Large intestine (tissue), 3 donors: ENCODE measurements around the gene SLX4IP. TPM values are rescaled to one million over a fixed set of nuclear protein-coding genes. Genes with fewer than 3 reads are reported as not detected.
A peak's percentile ranks its signal among the peaks of the same experiment; 100 is the strongest.

Source experiments
- DNase-seq, 2 donors: peaks; one replicate each; pipeline versions ENCODE4 v3.0.0 to v3.0.0-alpha.2; 2013
- H3K27ac ChIP-seq: one replicate; pipeline ENCODE4 v1.5.1; 2013; ENCODE audit warnings: low read length
- H3K27me3 ChIP-seq: 2 replicates; pipeline ENCODE4 v1.6.1; 2013; ENCODE audit warnings: low read length; ENCODE audit not compliant: control insufficient read depth, insufficient read depth
- H3K36me3 ChIP-seq: 2 replicates; pipeline ENCODE4 v1.6.1; 2013; ENCODE audit warnings: low read length; ENCODE audit not compliant: control insufficient read depth, insufficient read depth
- H3K4me1 ChIP-seq: one replicate; pipeline ENCODE4 v1.6.1; 2013; ENCODE audit warnings: low read length; ENCODE audit not compliant: control insufficient read depth, insufficient read depth
- H3K4me3 ChIP-seq: one replicate; pipeline ENCODE4 v1.5.1; 2013; ENCODE audit warnings: low read length
- H3K9me3 ChIP-seq: one replicate; pipeline ENCODE4 v1.6.1; 2013; ENCODE audit warnings: mild to moderate bottlenecking, low read depth, low read length, moderate library complexity; ENCODE audit not compliant: control insufficient read depth
- WGBS: methylation state at CpG from one replicate; pipeline ENCODE4 v1.1.5; 2013; ENCODE audit warnings: low lambda C conversion rate; ENCODE audit not compliant: insufficient coverage; 5-methylcytosine and 5-hydroxymethylcytosine counted together
- polyA plus RNA-seq: library from polyadenylated mRNA; unstranded; fragments of 120-200 nt; gene quantifications from one replicate; pipeline ENCODE4 v1.2.1, GENCODE V29; 2013

Gene SLX4IP
- polyA plus RNA-seq, 1 donor = 7.2 TPM

GRCh38 chr20:10429443-10429981, 5.6 kb upstream of the SLX4IP start:
- Histone ChIP-seq H3K27me3 (no peaks in the 10 kb centered on the region), H3K9me3 (no peaks in the 10 kb centered on the region), H3K27ac (peak overlapping the region; percentile 24), H3K4me3 (no peak overlapping the region), H3K36me3 (peaks cover 3% of the 10 kb centered on the region), H3K4me1 (peaks cover 5% of the 10 kb centered on the region)
- WGBS = 17% methylated on average over 1 of the region's 5 CpGs
- peak; percentile 76 to 91 for DNase-seq

GRCh38 chr20:10430000-10430466, 5.1 kb upstream of the SLX4IP start:
- Histone ChIP-seq H3K27ac (peak overlapping the region; percentile 24), H3K9me3 (no peaks in the 10 kb centered on the region), H3K4me1 (peaks cover 5% of the 10 kb centered on the region), H3K27me3 (no peaks in the 10 kb centered on the region), H3K36me3 (peaks cover 3% of the 10 kb centered on the region), H3K4me3 (no peak overlapping the region)
- DNase-seq = no peak

- H3K9me3 ChIP-seq = no peaks in the 10 kb centered on the region
- H3K4me3 ChIP-seq = no peak overlapping the region
- WGBS = 100% methylated on average over 1 of the region's 5 CpGs
- peaks cover 3% of the 10 kb centered on the region for H3K36me3 ChIP-seq
- no peak overlapping the region for H3K27ac ChIP-seq
- H3K27me3 ChIP-seq = no peaks in the 10 kb centered on the region
- H3K4me1 ChIP-seq = peaks cover 5% of the 10 kb centered on the region
- DNase-seq = no peak
Measured at GRCh38 chr20:10430704-10431103, 4.4 kb upstream of the SLX4IP start.

GRCh38 chr20:10432079-10432478, 3.0 kb upstream of the SLX4IP start:
- peaks cover 5% of the 10 kb centered on the region for H3K4me1 ChIP-seq

GRCh38 chr20:10433014-10433622, 2.0 kb upstream of the SLX4IP start:
- peak overlapping the region; percentile 77 for H3K27ac ChIP-seq
- no peaks in the 10 kb centered on the region for H3K36me3 ChIP-seq
- H3K4me3 ChIP-seq = peak overlapping the region; percentile 81
- no peaks in the 10 kb centered on the region for H3K27me3 ChIP-seq
- peaks cover 5% of the 10 kb centered on the region for H3K4me1 ChIP-seq
- no peaks in the 10 kb centered on the region for H3K9me3 ChIP-seq
- peak in 1 of 2 donors; percentile 11 for DNase-seq
- WGBS = 100% methylated on average over 2 of the region's 30 CpGs

More at GRCh38 chr20:10432079-10432478, 3.0 kb upstream of the SLX4IP start:
- no CpG with 5 or more reads among the region's 1 CpG for WGBS
- no peaks in the 10 kb centered on the region for H3K36me3 ChIP-seq
- H3K27ac ChIP-seq = no peak overlapping the region
- H3K9me3 ChIP-seq = no peaks in the 10 kb centered on the region
- H3K27me3 ChIP-seq = no peaks in the 10 kb centered on the region
- no peak for DNase-seq
- no peak overlapping the region for H3K4me3 ChIP-seq

GRCh38 chr20:10433623-10434466, 1.3 kb upstream of the SLX4IP start, which contains the start of gene MKKS:
TSS of gene MKKS (minus strand) at chr20:10434222. CDS start at chr20:10413514, 20,708 bp downstream.
- Histone ChIP-seq H3K4me3 (peak within 1 kb of the TSS; percentile 81), H3K4me1 (peaks cover 4% of the 10 kb centered on the region)
- WGBS = 0% methylated on average over 6 of the region's 73 CpGs

GRCh38 chr20:10434467-10434831, 656 bp upstream of the SLX4IP start:
- 0% methylated on average over 1 of the region's 17 CpGs for WGBS
- Histone ChIP-seq H3K36me3 (no peaks in the 10 kb centered on the region), H3K27me3 (no peaks in the 10 kb centered on the region), H3K9me3 (no peaks in the 10 kb centered on the region), H3K4me3 (peak overlapping the region; percentile 81), H3K4me1 (no peaks in the 10 kb centered on the region), H3K27ac (peak overlapping the region; percentile 77)
- DNase-seq = peak; percentile 98 to 99

More at GRCh38 chr20:10433623-10434466, 1.3 kb upstream of the SLX4IP start, which contains the start of gene MKKS:
- peak; percentile 89 to 97 for DNase-seq
- H3K27ac ChIP-seq = peak within 1 kb of the TSS; percentile 77
- no peaks in the 10 kb centered on the region for H3K9me3 ChIP-seq
- H3K27me3 ChIP-seq = no peaks in the 10 kb centered on the region
- no peaks in the 10 kb centered on the region for H3K36me3 ChIP-seq

GRCh38 chr20:10436053-10436699, 1.1 kb downstream of the SLX4IP start:
- no peaks in the 10 kb centered on the region for H3K4me1 ChIP-seq
- H3K27ac ChIP-seq = no peak overlapping the region
- DNase-seq = no peak
- H3K4me3 ChIP-seq = no peak overlapping the region
- H3K36me3 ChIP-seq = no peaks in the 10 kb centered on the region
- H3K27me3 ChIP-seq = no peaks in the 10 kb centered on the region
- H3K9me3 ChIP-seq = no peaks in the 10 kb centered on the region
- WGBS = 96% methylated on average over 5 of the region's 20 CpGs

- H3K27me3 ChIP-seq = no peaks in the 10 kb centered on the region
- no peaks in the 10 kb centered on the region for H3K4me1 ChIP-seq
- H3K36me3 ChIP-seq = no peaks in the 10 kb centered on the region
- no peak overlapping the region for H3K4me3 ChIP-seq
- H3K9me3 ChIP-seq = no peaks in the 10 kb centered on the region
- no CpG with 5 or more reads among the region's 4 CpGs for WGBS
- no peak for DNase-seq
- H3K27ac ChIP-seq = no peak overlapping the region
Measured at GRCh38 chr20:10438217-10438616, 3.1 kb downstream of the SLX4IP start.

GRCh38 chr20:10443936-10444335, 8.8 kb downstream of the SLX4IP start:
- no peak overlapping the region for H3K27ac ChIP-seq
- no CpG with 5 or more reads among the region's 2 CpGs for WGBS
- no peak overlapping the region for H3K4me3 ChIP-seq
- DNase-seq = no peak
- H3K27me3 ChIP-seq = no peaks in the 10 kb centered on the region
- no peaks in the 10 kb centered on the region for H3K9me3 ChIP-seq
- no peaks in the 10 kb centered on the region for H3K4me1 ChIP-seq
- no peaks in the 10 kb centered on the region for H3K36me3 ChIP-seq
